Neural cell (in vitro differentiated cells): Measurements from ENCODE around the gene EPHA1. TPM values are rescaled to one million over a fixed set of nuclear protein-coding genes. Genes with fewer than 3 reads are reported as not detected.
A peak's percentile ranks its signal among the peaks of the same experiment; 100 is the strongest.

ENCODE experiments used
- H2AFZ ChIP-seq: fragments of 200-600, 300-800 bp; sonication (generic), shearing (Covaris generic); 2 replicates; pipeline ENCODE4 v1.6.0; 2014; ENCODE audit warnings: low read depth, mild to moderate bottlenecking, antibody characterized with exemption, low read length, moderate library complexity
- H3F3A ChIP-seq: fragments of 200-600 bp; shearing (Covaris generic); 2 replicates; pipeline ENCODE4 v1.6.1; 2016; ENCODE audit warnings: mild to moderate bottlenecking, moderate library complexity, mixed read lengths, antibody characterized with exemption, low read length; ENCODE audit not compliant: insufficient read depth, poor library complexity, severe bottlenecking
- H3K27ac ChIP-seq: fragments of 200-600, 300-800 bp; sonication (generic), shearing (Covaris generic); 2 replicates; pipeline ENCODE4 v1.5.1; 2014; ENCODE audit warnings: mild to moderate bottlenecking, low read length, moderate library complexity
- H3K27me3 ChIP-seq: fragments of 300-800, 200-600 bp; sonication (generic), shearing (Covaris generic); 2 replicates; pipeline ENCODE4 v1.6.0; 2014; ENCODE audit warnings: mild to moderate bottlenecking, low read depth, low read length, moderate library complexity; ENCODE audit not compliant: insufficient read depth
- H3K36me3 ChIP-seq: fragments of 300-800, 200-600 bp; sonication (generic), shearing (Covaris generic); 2 replicates; pipeline ENCODE4 v1.5.1; 2014; ENCODE audit warnings: mild to moderate bottlenecking, antibody characterized with exemption, low read length, moderate library complexity; ENCODE audit not compliant: insufficient read depth
- H3K4me2 ChIP-seq: fragments of 300-800, 200-600 bp; sonication (generic), shearing (Covaris generic); 2 replicates; pipeline ENCODE4 v1.6.0; 2014; ENCODE audit warnings: mild to moderate bottlenecking, low read length
- H3K4me3 ChIP-seq: fragments of 300-800, 200-600 bp; sonication (generic), shearing (Covaris generic); 2 replicates; pipeline ENCODE4 v1.5.1; 2014; ENCODE audit warnings: mild to moderate bottlenecking, low read length, moderate library complexity
- H3K79me2 ChIP-seq: fragments of 200-600 bp; shearing (Covaris generic); replicated peaks from 2 replicates; pipeline ENCODE4 v1.6.0; 2014; ENCODE audit warnings: mild to moderate bottlenecking, low read length, moderate library complexity; ENCODE audit not compliant: insufficient read depth
- H3K9ac ChIP-seq: fragments of 300-800, 200-600 bp; sonication (generic), shearing (Covaris generic); 2 replicates; pipeline ENCODE4 v1.6.1; 2016; ENCODE audit warnings: mild to moderate bottlenecking, low read length, mixed read lengths
- H3K9me2 ChIP-seq: fragments of 200-600 bp; shearing (Covaris generic); 2 replicates; pipeline ENCODE4 v1.6.1; 2016; ENCODE audit warnings: mild to moderate bottlenecking, low read length, mixed read lengths; ENCODE audit not compliant: insufficient read depth
- H3K9me3 ChIP-seq: fragments of 200-600, 300-800 bp; sonication (generic), shearing (Covaris generic); 2 replicates; pipeline ENCODE4 v1.6.1; 2016; ENCODE audit warnings: mild to moderate bottlenecking, mixed run types, low read length, moderate library complexity, mixed read lengths
- H4K20me1 ChIP-seq: fragments of 200-600 bp; shearing (Covaris generic); 2 replicates; pipeline ENCODE4 v1.6.1; 2016; ENCODE audit warnings: mild to moderate bottlenecking, mixed run types; ENCODE audit not compliant: insufficient read depth
- CTCF ChIP-seq: fragments of 450-650 bp; IDR thresholded peaks from 2 replicates; pipeline ENCODE4 v1.5.1; 2014; ENCODE audit warnings: antibody characterized with exemption, mild to moderate bottlenecking, moderate library complexity; ENCODE audit not compliant: poor library complexity, severe bottlenecking
- EP300 ChIP-seq: fragments of 450-650 bp; conservative IDR thresholded peaks from 2 replicates; pipeline ENCODE4 v1.6.1; 2014; ENCODE audit warnings: antibody characterized with exemption, mild to moderate bottlenecking, moderate library complexity; ENCODE audit not compliant: poor library complexity, severe bottlenecking
- EZH2 ChIP-seq: fragments of 200-600, 300-800 bp; shearing (Covaris generic), sonication (generic); IDR thresholded peaks from 2 replicates; pipeline ENCODE4 v1.6.1; 2014; ENCODE audit warnings: antibody characterized with exemption, low read length, borderline replicate concordance, mild to moderate bottlenecking; ENCODE audit not compliant: insufficient read depth, poor library complexity, severe bottlenecking
- MXI1 ChIP-seq: fragments of 450-650 bp; conservative IDR thresholded peaks from 2 replicates; pipeline ENCODE4 v1.6.1; 2014; ENCODE audit warnings: antibody characterized with exemption, mild to moderate bottlenecking; ENCODE audit not compliant: poor library complexity, severe bottlenecking
- POLR2AphosphoS5 ChIP-seq: IDR thresholded peaks from 2 replicates; pipeline ENCODE4 v1.6.1; 2012
- RAD21 ChIP-seq: fragments of 450-650 bp; conservative IDR thresholded peaks from 2 replicates; pipeline ENCODE4 v1.6.1; 2014; ENCODE audit warnings: antibody characterized with exemption, mild to moderate bottlenecking, moderate library complexity
- REST ChIP-seq: IDR thresholded peaks from 2 replicates; pipeline ENCODE4 v1.6.1; 2012; ENCODE audit warnings: borderline replicate concordance
- SMC3 ChIP-seq: fragments of 450-650 bp; conservative IDR thresholded peaks from 2 replicates; pipeline ENCODE4 v1.6.1; 2014; ENCODE audit warnings: antibody characterized with exemption, mild to moderate bottlenecking, moderate library complexity; ENCODE audit not compliant: poor library complexity
- TAF1 ChIP-seq: IDR thresholded peaks from 2 replicates; pipeline ENCODE4 v1.6.1; 2012; ENCODE audit warnings: low read depth
- polyA plus RNA-seq: library from polyadenylated mRNA; depleted of rRNA; stranded (reverse); fragments of >200 nt; gene quantifications from 2 replicates; pipeline ENCODE4 v1.2.3, GENCODE V29; 2014

EPHA1 gene
- polyA plus RNA-seq, 1 donor from 2014 or later: not detected

GRCh38 chr7:143346018-143346417 lies 62.6 kb downstream of the EPHA1 start:
- no peak overlapping the region for H3K4me2 ChIP-seq
- H3K4me3 ChIP-seq: no peak overlapping the region
- H2AFZ ChIP-seq: no peak overlapping the region

GRCh38 chr7:143345428-143345900 lies 63.2 kb downstream of the EPHA1 start:
- H3K79me2 ChIP-seq: no peaks in the 10 kb centered on the region
- H3K27ac ChIP-seq: no peak overlapping the region
- no peak for TF ChIP-seq MXI1
- TF ChIP-seq CTCF: peak; percentile 53
- no peaks in the 10 kb centered on the region for H3K9me2 ChIP-seq
- H3F3A ChIP-seq: no peaks in the 10 kb centered on the region
- H3K9ac ChIP-seq: no peak overlapping the region
- H3K9me3 ChIP-seq: no peaks in the 10 kb centered on the region
- H3K4me2 ChIP-seq: no peak overlapping the region
- no peak overlapping the region for H2AFZ ChIP-seq
- peaks cover 6% of the 10 kb centered on the region for H3K27me3 ChIP-seq
- peak overlapping the region; percentile 39 for H3K4me3 ChIP-seq
- no peaks in the 10 kb centered on the region for H3K36me3 ChIP-seq
- no peaks in the 10 kb centered on the region for H4K20me1 ChIP-seq

More at GRCh38 chr7:143346018-143346417, 62.6 kb downstream of the EPHA1 start:
- no peaks in the 10 kb centered on the region for H3K9me3 ChIP-seq
- no peaks in the 10 kb centered on the region for H4K20me1 ChIP-seq
- H3K9me2 ChIP-seq: no peaks in the 10 kb centered on the region
- H3K27ac ChIP-seq: no peak overlapping the region
- peaks cover 6% of the 10 kb centered on the region for H3K27me3 ChIP-seq
- H3K36me3 ChIP-seq: no peaks in the 10 kb centered on the region
- H3F3A ChIP-seq: no peaks in the 10 kb centered on the region
- H3K79me2 ChIP-seq: no peaks in the 10 kb centered on the region
- no peak overlapping the region for H3K9ac ChIP-seq
- no peak for TF ChIP-seq RAD21
- TF ChIP-seq EZH2: no peak
- no peak for TF ChIP-seq REST
- TF ChIP-seq TAF1: no peak
- TF ChIP-seq SMC3: no peak
- TF ChIP-seq MXI1: no peak
- no peak for TF ChIP-seq CTCF
- TF ChIP-seq POLR2AphosphoS5: no peak
- no peak for TF ChIP-seq EP300
